RPMI8226 (cell line): ENCODE data around the gene DDX59.

Experiments used
- DNase-seq: peaks from one replicate; pipeline ENCODE4 v3.0.0-alpha.2; 2015

Gene DDX59

DNA sequence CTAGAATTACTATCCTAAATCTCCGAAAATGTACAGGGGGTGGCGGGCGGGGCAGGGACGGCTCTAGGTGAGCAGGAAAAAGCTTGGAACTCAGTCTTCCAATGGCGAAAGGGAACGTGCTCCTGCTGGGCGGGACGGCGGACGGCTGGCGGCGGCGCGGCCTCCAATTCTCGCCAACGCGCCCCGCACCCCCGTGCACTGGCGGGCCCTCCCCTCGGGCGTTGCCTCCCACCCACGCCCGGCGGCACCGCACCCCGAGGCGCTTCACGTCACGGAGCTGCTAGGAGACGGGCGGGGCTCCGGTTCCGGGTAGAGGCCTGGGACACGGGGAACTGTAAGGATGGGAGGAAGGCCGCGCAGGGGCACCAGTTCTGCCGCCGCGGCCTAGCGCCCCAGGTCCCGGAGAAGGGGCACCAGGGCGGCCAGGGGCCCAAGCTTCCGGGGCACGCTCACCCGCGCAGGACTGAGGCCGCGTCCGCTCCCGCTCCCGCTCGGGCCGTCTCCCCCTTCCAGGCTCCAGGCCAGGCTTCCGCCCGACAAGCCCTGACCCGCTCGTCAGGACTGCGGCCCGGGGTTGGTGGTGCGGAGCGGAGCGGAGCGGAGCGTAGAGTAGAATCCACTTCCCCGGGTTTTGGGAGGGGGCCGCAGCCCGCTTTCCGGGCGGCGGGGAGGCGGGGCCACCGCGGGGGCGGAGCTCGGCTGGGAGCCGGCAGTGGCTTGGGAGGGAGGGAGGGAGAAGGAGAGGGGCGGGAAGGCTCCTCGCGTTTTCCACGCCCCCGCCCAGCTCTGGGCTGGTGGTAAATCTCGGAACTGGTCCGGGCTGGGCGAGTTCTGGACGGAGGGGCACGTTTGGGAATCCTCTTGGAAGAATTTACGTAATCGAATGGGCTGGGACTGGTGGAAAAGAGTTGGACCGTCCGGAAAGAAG lies at the start of gene DDX59:
DDX59 (minus strand) TSS at position 594 of the 928 bp plus-strand sequence. CDS start 3,167 bp downstream, outside the sequence.
- peak; percentile 97 for DNase-seq

DNA sequence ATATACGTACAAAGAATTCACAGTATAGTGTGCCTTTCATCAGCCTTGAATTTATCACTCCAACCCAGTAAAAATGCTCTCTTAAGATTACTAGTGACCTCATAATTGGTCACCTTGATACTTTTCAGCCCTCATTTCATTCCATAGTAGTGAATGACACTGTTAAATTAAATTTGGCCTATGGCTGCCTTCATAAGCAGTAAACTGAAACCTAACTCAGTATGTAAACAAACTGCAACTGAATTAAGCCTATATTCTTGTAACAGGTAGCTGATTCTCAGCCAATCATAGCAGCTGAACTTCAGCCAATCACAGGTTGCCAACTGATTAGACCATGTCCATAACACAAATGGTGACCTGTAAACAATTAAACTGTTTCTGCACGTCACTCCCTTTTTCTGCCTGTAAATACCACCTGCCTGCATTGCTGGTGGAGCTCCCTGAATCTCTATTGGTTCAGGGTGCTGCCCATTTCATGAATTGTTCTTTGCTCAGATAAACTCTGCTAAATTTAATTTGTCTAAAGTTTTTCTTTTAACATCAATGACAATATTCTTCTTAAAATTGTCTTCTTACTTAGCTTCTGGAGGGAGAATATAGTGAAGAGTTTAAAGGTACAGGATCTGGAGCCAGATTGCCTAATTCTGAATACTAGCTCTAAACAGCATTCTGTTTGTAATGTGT lies 44.9 kb upstream of the DDX59 start:
- DNase-seq: no peak

DNA sequence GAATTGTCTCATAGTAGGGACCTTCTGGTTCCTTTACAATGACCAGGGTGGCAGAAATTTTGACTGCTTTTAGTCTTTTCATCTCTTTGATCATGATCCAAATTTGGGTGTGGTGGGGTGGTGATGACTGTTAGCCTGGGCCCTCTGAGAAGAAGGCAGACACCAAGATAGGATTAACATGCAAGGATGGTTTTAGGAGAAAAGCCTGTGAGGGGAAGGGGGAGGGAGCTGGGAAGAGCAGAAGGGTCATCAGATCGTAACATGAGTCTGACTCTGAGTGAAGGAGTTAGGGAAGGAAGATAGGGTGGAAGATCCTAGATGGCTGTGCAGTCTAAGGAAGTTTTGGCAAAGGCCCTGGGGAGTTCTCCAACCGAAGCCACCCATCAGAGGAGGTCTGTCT lies 40.5 kb upstream of the DDX59 start:
- DNase-seq: no peak

DNA sequence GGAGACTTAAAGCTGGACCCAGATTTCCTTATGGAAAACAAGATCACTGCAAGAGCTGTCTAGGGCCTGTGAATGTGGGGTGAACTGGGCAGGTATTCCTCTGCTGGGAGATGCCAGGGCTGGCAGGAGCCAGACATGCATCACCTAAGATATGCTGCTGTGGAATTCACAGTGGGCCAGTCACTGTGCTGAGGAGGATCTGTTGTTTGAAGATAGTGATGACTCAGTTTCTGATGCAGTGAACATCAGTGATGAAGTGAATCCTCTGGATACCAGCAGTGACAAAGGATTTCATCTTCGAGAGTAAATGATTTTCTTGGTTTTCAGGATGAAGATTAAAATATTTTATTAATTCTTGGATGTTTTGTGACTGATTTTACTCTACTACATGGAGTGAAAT lies 39.1 kb upstream of the DDX59 start:
- DNase-seq: no peak

DNA sequence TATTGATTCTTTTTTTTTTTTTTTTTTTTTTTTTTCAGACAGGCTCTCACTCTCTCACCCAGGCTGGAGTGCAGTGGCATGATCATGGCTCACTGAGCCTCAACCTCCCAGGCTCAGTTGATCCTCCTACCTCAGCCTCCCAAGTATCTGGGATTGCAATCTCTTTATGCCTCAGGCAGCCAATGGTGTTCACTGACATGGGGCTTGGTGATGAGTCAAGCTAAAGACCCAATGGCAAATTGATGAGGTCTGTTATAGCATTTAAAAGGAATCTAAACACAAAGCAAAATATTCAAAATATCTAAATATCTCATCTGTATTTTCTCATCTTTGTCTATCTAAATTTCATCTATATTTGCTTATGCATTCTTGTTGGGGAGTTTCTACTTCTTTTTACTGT lies 38.5 kb upstream of the DDX59 start:
- DNase-seq: no peak

DNA sequence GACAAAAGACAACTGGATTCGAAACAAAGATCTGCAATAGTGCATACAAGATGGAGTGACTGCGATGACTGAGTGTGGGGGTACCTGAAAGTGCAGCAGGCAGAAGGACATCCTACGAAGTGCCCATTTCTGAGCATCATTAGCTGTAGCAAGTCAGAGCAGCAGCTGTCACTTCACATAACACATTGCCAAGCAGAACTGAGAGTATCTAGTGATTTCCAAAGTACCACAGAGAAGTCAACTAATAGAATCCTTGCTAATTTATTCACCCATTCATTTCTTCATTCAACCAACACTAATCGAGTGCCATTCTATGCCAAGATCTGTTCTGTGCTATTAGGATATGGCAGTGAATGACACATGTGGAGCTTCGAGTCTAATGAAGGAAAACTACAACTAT lies 37.4 kb upstream of the DDX59 start:
- no peak for DNase-seq

DNA sequence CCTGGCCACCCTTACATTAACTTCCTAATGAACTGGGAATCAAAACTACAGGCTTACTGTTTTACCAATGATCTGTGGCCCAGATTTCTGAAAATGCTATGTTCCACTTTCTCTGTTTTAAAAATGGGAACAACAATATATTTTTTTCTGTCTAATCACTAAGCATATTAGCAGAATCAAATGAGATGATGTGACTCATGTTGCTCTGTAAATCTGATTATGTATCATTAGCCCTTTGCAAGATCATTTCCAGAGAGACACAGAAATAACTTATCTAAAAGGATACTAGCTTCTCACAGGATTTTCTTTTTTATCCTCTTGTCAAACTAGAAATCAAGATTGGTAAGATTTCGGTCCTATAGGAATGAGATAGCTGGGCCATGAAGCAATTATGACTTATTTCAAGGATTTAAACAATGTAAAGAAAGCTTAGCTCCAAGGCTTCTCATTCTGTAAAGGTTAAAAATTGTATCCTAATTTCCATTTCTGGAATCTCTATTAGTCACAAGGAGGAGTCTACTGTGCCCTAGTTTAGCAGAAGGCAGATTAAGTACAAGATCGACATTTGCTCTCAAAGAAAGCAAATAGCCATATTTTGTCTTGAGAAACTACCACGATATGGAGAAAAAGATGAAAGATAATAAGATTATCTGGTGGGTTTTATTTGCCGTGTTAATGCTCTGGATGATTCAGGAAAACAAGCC lies 36.6 kb upstream of the DDX59 start:
- DNase-seq: no peak

DNA sequence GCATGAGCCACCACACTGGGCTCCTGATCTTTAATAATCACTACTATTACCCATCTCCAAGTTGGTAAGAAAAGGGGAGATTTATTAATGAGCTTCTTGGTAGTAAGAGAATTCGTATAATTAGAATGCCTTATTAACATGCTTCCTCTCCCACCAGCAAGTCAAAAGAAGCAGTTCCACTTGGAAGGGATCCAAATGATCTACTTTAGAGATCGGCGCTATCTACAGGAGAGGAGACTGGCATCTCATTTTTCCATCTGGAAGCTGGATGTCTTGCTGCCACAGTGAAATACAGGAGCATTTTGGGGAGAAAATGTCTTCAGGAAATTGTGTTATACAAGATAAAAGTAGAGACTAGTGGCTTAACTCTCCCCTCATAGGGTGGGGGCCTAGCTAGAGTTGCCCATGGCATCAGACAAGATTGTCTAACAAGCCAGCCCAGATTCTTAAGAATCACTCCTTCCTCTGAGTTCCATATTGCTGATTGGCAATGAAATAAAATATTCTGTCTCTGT lies 35.3 kb upstream of the DDX59 start:
- DNase-seq: no peak

DNA sequence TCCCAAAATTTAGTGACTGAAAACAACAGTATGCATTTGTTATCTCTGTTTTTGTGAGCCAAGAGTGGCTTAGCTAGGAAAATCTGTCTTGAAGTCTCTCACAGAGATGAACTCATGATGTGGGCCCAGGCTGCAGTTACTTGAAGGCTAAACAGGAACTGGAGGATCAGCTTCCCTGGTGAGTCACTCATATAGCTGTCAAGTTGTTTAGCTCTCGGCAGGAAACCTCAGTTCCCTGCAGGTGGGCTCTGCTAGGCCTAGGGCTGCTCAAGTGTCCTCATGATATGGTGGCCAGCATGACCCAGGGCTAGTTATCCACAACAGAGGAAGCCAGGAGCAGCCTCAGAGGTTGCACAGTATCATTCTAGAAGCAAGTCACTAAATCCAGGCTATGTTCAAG lies 30.2 kb upstream of the DDX59 start:
- no peak for DNase-seq

DNA sequence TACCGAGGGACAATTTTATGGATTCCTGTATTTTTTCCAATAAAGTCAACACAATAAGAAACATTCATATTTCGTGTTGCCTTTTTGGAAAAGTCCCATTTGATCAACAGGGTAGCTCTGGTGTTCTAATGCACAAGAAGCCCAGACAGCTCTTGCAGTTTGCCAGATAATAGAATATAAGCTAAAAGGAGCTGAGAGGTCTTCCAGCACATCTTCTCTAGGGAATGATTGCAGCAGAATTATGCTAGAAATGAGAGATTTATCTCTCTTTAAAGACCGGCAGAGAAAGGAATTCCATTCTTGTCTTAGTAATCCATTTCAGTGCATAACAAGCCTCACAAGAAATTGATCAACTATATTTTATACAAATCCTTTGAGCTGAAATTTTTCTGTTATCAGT lies 25.0 kb upstream of the DDX59 start:
- DNase-seq: no peak

DNA sequence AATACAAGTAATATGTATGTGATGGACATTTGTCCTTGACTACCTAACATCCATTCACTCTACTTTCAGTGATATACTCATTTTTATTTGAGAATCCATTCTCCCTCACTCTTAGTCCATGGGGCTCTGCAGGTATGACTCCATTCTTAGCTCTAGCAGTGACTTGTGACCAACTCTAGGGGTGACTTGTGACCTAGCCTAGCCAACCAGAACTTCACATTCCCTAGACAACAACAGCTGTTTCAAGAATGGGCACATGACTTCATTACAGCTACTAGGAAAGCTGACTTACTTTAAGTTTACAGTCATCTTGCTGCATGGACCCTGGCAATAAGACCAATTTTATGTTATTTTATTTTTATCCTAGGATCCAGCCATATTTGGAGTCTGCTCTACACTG lies 23.6 kb upstream of the DDX59 start:
- DNase-seq: no peak

DNA sequence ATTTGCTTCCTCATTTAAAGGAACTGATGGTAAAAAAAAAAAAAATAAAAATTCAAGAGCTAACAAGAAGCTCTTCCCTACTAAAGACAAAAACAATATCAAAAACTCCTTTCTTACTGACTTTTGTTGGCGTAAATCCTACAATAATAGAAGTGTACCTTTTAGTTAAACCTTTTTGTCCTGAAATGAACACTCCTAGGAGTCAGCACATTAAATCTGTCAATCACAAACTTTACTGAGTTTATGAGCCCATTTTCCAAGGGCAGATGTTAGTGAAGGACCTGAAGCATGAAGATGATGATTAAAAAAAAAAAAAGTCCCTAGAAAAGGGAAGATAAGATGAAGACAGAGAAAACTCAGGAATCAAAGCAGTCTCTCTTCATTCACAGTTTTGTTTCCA lies 22.6 kb upstream of the DDX59 start:
- no peak for DNase-seq

DNA sequence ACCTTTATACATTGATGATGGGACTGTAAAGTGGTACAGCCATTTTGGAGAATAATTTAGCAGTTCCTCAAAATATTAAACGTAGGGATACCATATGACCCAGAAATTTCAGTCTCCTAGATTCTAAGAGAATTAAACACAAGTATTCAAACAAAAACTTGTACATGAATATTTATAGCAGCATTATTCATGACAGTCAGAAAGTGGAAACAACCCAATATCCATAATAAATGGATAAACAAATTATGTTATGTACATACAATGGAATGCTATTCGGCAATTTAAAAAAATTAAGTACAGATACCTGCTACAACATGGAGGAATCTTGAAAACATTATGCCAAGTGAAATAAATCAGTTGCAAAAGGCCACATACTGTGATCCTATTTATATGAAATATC lies 16.9 kb upstream of the DDX59 start:
- no peak for DNase-seq

DNA sequence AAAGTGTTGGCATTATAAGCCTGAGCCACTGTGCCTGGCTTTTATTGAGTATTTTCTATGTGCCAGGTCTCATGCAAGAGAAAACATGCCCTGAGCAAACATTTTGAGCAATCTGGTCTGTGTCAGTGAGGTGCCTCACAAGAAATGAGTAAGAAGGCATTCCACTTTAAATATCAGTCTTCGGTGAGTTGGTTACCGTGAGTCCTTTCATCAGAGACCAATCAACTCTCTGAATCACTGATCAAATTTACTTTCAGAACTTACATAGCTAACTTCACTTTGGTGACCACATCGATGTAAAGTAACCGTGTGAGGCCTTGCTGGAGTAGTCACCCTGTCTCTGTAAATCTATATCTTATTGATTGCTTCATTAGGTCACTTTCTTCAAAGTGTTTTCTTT lies 14.3 kb upstream of the DDX59 start:
- DNase-seq: no peak

DNA sequence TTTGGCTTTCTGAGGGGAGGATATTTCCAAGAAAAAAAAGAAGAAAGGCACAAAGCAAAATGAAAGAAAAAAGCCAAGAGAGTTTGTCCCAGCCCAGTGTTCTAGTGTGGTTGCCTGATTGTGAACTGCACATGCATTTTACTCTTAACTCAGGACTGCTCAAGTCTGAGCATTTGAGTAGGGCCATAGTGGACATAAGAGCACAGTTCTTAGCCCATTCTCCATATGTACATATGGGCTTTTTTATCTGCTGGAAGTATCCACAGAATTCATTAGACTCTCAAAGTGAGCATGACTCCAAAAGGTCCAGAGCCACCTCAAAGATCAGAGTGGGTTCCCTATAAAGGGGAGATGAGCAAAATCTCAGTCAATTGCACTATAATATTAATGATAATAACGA lies 13.6 kb upstream of the DDX59 start:
- no peak for DNase-seq

DNA sequence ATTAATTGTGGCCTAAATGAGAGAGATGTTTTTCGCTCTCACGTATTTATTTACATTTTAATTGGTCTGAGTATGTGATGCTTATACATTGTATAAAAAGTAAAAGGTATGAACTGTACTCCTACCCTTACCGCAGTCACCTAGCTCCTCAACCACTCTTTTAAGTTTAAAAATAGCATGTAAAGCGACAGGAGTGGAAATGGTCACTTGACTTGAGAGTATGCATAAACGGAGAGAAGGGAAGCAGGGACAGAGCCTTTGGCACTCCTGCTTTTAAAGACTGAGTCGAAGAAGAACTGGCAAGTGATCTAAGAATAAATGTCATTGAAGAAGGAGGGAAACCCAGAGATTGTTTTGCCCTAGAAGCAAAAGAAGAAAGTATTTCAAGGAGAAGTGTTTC lies 11.5 kb upstream of the DDX59 start:
- DNase-seq: no peak

DNA sequence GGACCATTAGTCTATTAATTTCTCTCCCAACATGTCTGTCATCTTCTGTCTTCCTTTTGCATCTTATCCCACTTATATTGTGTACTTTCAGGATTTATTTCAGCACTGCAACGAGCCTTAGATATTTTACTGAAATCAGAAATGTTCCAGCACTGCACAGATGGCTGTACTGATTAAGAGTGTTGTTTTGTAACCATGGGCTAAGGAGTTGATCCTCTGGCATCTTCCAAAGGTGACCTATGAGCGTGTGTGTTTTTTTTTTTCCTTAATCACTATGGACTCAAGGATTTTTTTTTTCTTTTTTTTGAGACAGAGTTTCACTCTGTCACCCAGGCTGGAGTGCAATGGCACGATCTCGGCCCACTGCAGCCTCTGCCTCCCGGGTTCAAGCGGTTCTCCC lies 7.1 kb upstream of the DDX59 start:
- DNase-seq: no peak

DNA sequence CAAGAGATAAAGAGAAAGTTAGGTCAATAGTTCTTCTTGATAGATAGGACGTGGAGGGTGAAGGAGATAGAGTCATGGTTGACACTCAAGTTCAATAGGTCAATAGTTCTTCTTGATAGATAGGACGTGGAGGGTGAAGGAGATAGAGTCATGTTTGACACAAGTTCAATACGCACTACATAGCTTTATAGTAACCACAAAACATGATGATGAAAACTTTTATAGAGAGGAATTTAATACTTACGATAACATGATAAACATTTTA lies 5.8 kb upstream of the DDX59 start:
- DNase-seq: no peak

DNA sequence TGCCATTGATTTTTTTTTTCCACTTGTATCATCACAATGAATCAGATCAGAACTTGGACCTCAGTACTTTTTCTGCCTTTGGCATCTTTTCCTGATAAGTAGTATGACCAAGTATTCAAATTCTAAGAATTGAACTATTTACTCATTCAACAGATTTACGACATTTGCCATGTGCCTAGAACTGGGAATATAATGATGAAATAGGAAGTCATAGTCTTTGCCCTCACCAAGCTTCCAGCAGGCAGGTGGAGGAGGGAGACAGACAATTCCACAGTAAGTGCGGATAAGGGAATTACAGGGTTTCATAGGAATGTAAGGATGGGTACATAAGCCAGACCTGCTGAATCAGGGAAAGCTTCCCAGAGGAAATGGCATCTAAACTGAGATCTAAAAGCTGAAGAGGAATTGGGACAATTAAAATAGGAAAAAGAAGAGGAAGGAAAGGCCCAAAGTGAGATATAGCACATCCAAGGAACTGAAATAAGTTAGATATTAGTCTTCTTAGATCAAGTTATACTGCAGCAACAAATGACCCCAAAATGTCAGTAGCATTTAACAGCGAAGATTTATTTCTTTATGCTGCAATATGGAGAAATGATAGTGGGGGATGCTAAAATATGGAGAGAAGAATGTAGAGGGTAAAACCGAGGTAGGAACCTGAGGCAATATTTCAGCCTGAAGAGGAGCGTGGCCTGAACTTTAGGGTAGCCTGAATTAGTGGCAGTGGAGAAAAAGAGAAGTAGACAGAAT lies 5.3 kb upstream of the DDX59 start:
- no peak for DNase-seq

DNA sequence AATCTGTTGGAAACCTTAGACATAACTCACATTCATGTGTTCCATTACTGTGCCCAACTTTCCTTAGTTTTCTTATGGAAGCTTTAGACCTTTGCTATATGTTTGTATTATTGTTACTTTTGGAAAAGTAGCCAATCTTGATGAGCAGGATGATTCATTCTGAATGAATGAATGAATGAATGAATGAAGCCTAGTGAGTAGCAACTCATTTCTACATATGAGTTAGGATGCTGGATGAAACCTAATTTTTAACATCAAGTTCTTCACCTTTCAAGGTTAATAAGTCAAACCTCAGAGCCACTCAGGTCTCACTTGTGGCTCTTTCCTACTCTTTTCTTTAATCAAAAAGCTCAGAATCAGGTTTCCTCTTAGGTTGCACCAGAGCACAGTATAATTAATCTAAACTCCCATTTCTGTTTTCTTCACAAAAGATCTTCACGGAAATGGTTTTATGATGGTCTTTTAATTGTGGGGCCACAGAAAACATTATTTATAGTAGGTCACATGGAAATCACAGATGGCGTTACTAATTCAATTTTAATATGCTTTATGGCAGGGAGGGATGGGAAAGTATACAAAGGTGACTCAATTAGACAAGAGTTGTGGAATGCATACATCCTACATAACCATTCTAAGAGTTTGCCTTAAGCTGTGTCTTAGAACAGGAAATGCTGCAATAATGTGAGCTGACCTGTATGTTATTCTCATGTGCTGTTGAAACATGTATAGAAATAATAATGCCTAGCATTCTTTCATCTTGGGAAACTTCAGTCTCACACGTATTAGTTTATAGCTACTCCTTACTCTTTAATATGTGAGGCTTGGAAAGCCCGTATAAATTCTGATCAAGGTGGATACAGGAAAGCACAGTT lies 4.5 kb upstream of the DDX59 start:
- no peak for DNase-seq

DNA sequence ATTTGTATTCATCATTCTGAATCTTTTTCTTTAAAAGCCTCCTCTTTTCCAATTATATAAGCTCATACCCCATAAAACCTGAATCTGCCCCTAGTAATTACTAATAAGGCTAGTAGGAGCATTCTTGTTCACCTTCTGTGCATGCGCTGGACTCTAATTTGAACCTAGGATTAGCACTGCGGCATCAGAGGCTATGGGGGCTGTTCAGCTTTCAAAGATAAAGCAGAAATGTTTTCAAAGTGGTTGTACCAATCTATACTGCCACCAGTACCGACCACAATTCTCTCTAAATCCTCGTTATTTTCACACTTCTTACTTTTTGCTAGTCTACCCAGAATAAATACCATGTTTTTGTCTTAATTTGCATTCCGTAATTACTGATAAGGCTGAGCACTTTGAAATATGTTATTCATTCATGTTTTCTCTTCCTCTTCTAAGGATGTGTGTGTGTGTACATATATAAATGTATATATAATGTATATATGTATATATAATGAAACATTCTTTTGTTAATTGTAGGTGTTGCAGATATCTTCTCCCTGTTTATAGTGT lies 1.6 kb upstream of the DDX59 start:
- DNase-seq: no peak
